H1 (cell line): ENCODE results near the gene ZFAND3. TPM values are rescaled to one million over a fixed set of nuclear protein-coding genes. Genes with fewer than 3 reads are reported as not detected.

ENCODE experiments used
- CTCF ChIA-PET: fragments of 300-600 bp; sonication (Branson Sonifier 250); formaldehyde crosslinking; loops from one replicate; lab custom pipeline; 2021; ENCODE audit not compliant: partially characterized antibody; lab: Charles Lee
- POLR2A ChIA-PET: fragments of 300-600 bp; sonication (Branson Sonifier 250); formaldehyde crosslinking; loops from one replicate; lab custom pipeline; 2021; ENCODE audit warnings: inconsistent platforms; ENCODE audit not compliant: partially characterized antibody; lab: Charles Lee
- DNase-seq, 2 experiments: peaks; one replicate each; pipeline versions ENCODE4 v3.0.0 to v3.0.0-alpha.2; 2010 to 2022; ENCODE audit warnings: low spot score in 2 of 2, low read depth in 1 of 2, mixed read lengths in 1 of 2
- FAIRE-seq: peaks from 2 replicates; lab custom pipeline; 2011; peaks lifted over from hg19 to GRCh38; lab: Jason Lieb, UNC
- H2AFZ ChIP-seq: 2 replicates; pipeline ENCODE4 v1.8.1; 2012; ENCODE audit warnings: low read length, inconsistent platforms
- H2AK5ac ChIP-seq: 2 replicates; pipeline ENCODE4 v1.6.1; 2013; ENCODE audit warnings: low read depth, low read length
- H2BK120ac ChIP-seq: replicated peaks from 2 replicates; pipeline ENCODE3; 2013; ENCODE audit warnings: low read depth, low read length, inconsistent platforms
- H2BK12ac ChIP-seq: 2 replicates; pipeline ENCODE4 v1.6.1; 2013; ENCODE audit warnings: low read depth, low read length
- H2BK15ac ChIP-seq: 2 replicates; pipeline ENCODE4 v1.6.1; 2013; ENCODE audit warnings: low read length
- H2BK20ac ChIP-seq: 2 replicates; pipeline ENCODE4 v1.6.1; 2013; ENCODE audit warnings: low read length
- H2BK5ac ChIP-seq: 2 replicates; pipeline ENCODE4 v1.6.1; 2013; ENCODE audit warnings: low read depth, low read length
- H3K14ac ChIP-seq: 2 replicates; pipeline ENCODE4 v1.6.1; 2013; ENCODE audit warnings: inconsistent platforms; ENCODE audit not compliant: insufficient read length
- H3K18ac ChIP-seq: 2 replicates; pipeline ENCODE4 v1.6.1; 2013; ENCODE audit warnings: low read length; ENCODE audit errors: extremely low read depth
- H3K23ac ChIP-seq: 2 replicates; pipeline ENCODE4 v1.6.1; 2013; ENCODE audit warnings: inconsistent platforms; ENCODE audit not compliant: insufficient read length
- H3K23me2 ChIP-seq: 2 replicates; pipeline ENCODE4 v1.6.1; 2013; ENCODE audit warnings: low read depth, low read length
- H3K27ac ChIP-seq: 2 replicates; pipeline ENCODE4 v1.6.1; 2011; ENCODE audit warnings: low read depth, low read length, inconsistent platforms
- H3K27me3 ChIP-seq, 4 experiments: replicated peaks in 1 of 4; 1 replicate in 1 of 4; 2 replicates in 3 of 4; pipeline versions ENCODE4 v1.6.1 to v1.8.1; 2011 to 2013; ENCODE audit warnings: low read length in 3 of 4, mild to moderate bottlenecking in 3 of 4, inconsistent platforms in 2 of 4, mixed read lengths in 2 of 4, moderate library complexity in 1 of 4; ENCODE audit not compliant: control insufficient read depth in 3 of 4, insufficient read depth in 3 of 4; ENCODE audit errors: extremely low read depth in 1 of 4
- H3K36me3 ChIP-seq, 4 experiments: 2 replicates each; pipeline versions ENCODE4 v1.6.1 to v1.8.1; 2011 to 2013; ENCODE audit warnings: mild to moderate bottlenecking in 4 of 4, low read length in 3 of 4, moderate library complexity in 2 of 4, control low read depth in 1 of 4, inconsistent platforms in 1 of 4; ENCODE audit not compliant: insufficient read depth in 4 of 4, control insufficient read depth in 2 of 4
- H3K4ac ChIP-seq: replicated peaks from 2 replicates; pipeline ENCODE3; 2013; ENCODE audit warnings: low read length, low read depth, mixed read lengths, inconsistent platforms; ENCODE audit not compliant: insufficient read length
- H3K4me1 ChIP-seq, 4 experiments: replicated peaks in 1 of 4; 1 replicate in 1 of 4; 2 replicates in 3 of 4; pipeline versions ENCODE4 v1.6.1 to v1.8.1; 2011 to 2013; ENCODE audit warnings: low read length in 3 of 4, inconsistent platforms in 2 of 4, mixed read lengths in 1 of 4; ENCODE audit not compliant: insufficient read depth in 4 of 4, control insufficient read depth in 3 of 4
- H3K4me2 ChIP-seq, 2 experiments: 2 replicates each; pipeline versions ENCODE4 v1.6.1 to v1.8.1; 2011 to 2013; ENCODE audit warnings: low read depth in 2 of 2, low read length in 2 of 2, control low read depth in 1 of 2, inconsistent platforms in 1 of 2, mild to moderate bottlenecking in 1 of 2; ENCODE audit not compliant: insufficient read depth in 1 of 2
- H3K4me3 ChIP-seq, 4 experiments: fragments of 200-600, 300-600 bp in 1 of 4; sonication (generic), shearing (Covaris generic), sonication (Bioruptor Twin) in 1 of 4; 2 replicates each; pipeline versions ENCODE4 v1.5.1 to v1.8.1; 2011 to 2016; ENCODE audit warnings: low read length in 4 of 4, low read depth in 3 of 4, control low read depth in 2 of 4, inconsistent platforms in 2 of 4, mild to moderate bottlenecking in 2 of 4, mixed read lengths in 1 of 4, moderate library complexity in 1 of 4; ENCODE audit not compliant: insufficient read depth in 2 of 4; ENCODE audit errors: extremely low read depth in 1 of 4
- H3K56ac ChIP-seq: replicated peaks from 2 replicates; pipeline ENCODE3; 2013; ENCODE audit warnings: low read depth, mild to moderate bottlenecking, mixed read lengths, low read length, inconsistent platforms; ENCODE audit not compliant: insufficient read length
- H3K79me1 ChIP-seq: 2 replicates; pipeline ENCODE4 v1.6.1; 2013; ENCODE audit warnings: low read depth, low read length, control low read depth
- H3K79me2 ChIP-seq, 2 experiments: 2 replicates each; pipeline versions ENCODE4 v1.6.1 to v1.8.1; 2012 to 2013; ENCODE audit warnings: low read length in 2 of 2, mild to moderate bottlenecking in 2 of 2, inconsistent platforms in 1 of 2; ENCODE audit not compliant: insufficient read depth in 2 of 2, control insufficient read depth in 1 of 2
- H3K9ac ChIP-seq, 4 experiments: replicated peaks in 1 of 4; 1 replicate in 1 of 4; 2 replicates in 3 of 4; pipeline versions ENCODE4 v1.6.1 to v1.8.1; 2011 to 2013; ENCODE audit warnings: low read depth in 3 of 4, low read length in 3 of 4, control low read depth in 2 of 4, mild to moderate bottlenecking in 2 of 4, moderate library complexity in 2 of 4, inconsistent platforms in 1 of 4; ENCODE audit errors: extremely low read depth in 1 of 4
- H3K9me3 ChIP-seq, 2 experiments: 2 replicates each; pipeline versions ENCODE4 v1.6.1 to v1.8.1; 2012 to 2013; ENCODE audit warnings: mild to moderate bottlenecking in 2 of 2, moderate library complexity in 2 of 2, control low read depth in 1 of 2, inconsistent platforms in 1 of 2, low read depth in 1 of 2, low read length in 1 of 2, mixed read lengths in 1 of 2; ENCODE audit not compliant: insufficient read depth in 2 of 2
- H4K20me1 ChIP-seq, 2 experiments: replicated peaks in 1 of 2; 2 replicates each; pipeline versions ENCODE3 to v1.8.1; 2011 to 2013; ENCODE audit warnings: inconsistent platforms in 2 of 2, low read length in 2 of 2, mild to moderate bottlenecking in 1 of 2; ENCODE audit not compliant: insufficient read depth in 2 of 2, control insufficient read depth in 1 of 2
- H4K5ac ChIP-seq: 2 replicates; pipeline ENCODE4 v1.6.1; 2013; ENCODE audit warnings: low read length, low read depth, mixed read lengths, inconsistent platforms; ENCODE audit not compliant: insufficient read length
- H4K8ac ChIP-seq: 2 replicates; pipeline ENCODE4 v1.8.0; 2013; ENCODE audit warnings: mild to moderate bottlenecking, moderate library complexity, low read length, inconsistent platforms; ENCODE audit not compliant: insufficient read depth; ENCODE audit errors: extremely low read depth
- H4K91ac ChIP-seq: replicated peaks from 2 replicates; pipeline ENCODE3; 2013; ENCODE audit warnings: low read length, mixed read lengths, inconsistent platforms; ENCODE audit not compliant: insufficient read length
- ZNF274 ChIP-seq: IDR thresholded peaks from 2 replicates; pipeline ENCODE4 v1.7.0; 2012; ENCODE audit warnings: low read length, borderline replicate concordance; ENCODE audit errors: extremely low read depth
- WGBS, 2 experiments: shearing (Covaris generic) in 1 of 2; methylation state at CpG; one replicate each; pipeline versions ENCODE4 v1.1.6 to v1.1.7; 2013 to 2015; ENCODE audit warnings: low lambda C conversion rate in 2 of 2, mixed read lengths in 2 of 2, inconsistent platforms in 1 of 2, low coverage in 1 of 2, missing lambda C conversion rate in 1 of 2; ENCODE audit not compliant: insufficient replicate concordance in 2 of 2, insufficient coverage in 1 of 2, insufficient read length in 1 of 2; ENCODE audit errors: extremely low coverage in 1 of 2, missing lambda C conversion rate in 1 of 2; 5-methylcytosine and 5-hydroxymethylcytosine counted together
- polyA plus RNA-seq, 7 experiments: library from polyadenylated mRNA; depleted of rRNA in 3 of 7; stranded (reverse) in 5 of 7; unstranded in 2 of 7; fragments of >200 nt in 5 of 7; fragments of 200-250 nt in 2 of 7; gene quantifications; 1 replicate in 5 of 7; 2 replicates in 1 of 7; 4 replicates in 1 of 7; pipeline versions ENCODE4 v1.2.1 to v1.2.3, GENCODE V29; 2011 to 2013; ENCODE audit warnings: missing spikeins in 2 of 7, mixed read lengths in 2 of 7
- total RNA-seq: library from RNA; stranded (reverse); fragmentation: NEBNext Ultra II Directional; extraction: Animal tissue kit (Norgen Biotek cat#: 25700); gene quantifications from 2 replicates; pipeline ENCODE4 v1.2.1, GENCODE V29; 2021

ZFAND3 gene
- total and polyA plus RNA-seq, 2 of the 8 experiments (the other 6 are each of a cell fraction or from before 2014, with no cell fraction given), result 13.0 to 51.3 TPM

DNA sequence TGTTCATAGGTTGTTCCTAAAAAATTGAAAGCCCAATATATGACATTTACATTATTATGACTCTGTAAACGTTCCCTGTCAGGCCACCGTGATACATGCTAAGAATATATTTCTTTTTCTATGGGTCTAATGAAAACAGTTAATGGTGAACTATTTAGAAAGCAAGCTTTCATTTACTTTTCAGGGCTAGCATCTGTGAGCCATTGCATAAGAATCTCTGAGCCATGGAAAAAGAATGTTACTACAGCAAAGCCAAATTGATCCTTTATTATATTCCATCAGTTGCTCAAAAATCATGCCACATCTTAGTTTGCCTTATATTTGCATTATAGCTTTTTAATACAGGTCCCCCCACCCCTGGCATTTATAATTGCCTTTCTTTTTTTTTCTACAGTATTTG, 275.5 kb downstream of the ZFAND3 start:
- Histone ChIP-seq H2BK20ac (no peak overlapping the region), H4K5ac (no peak overlapping the region), H2AFZ (no peak overlapping the region), H3K4me1 (no peaks in the 10 kb centered on the region), H4K91ac (no peak overlapping the region), H2BK120ac (no peak overlapping the region), H3K4me2 (no peak overlapping the region), H3K27me3 (no peaks in the 10 kb centered on the region), H3K18ac (no peak overlapping the region), H2BK5ac (no peak overlapping the region), H3K56ac (no peak overlapping the region), H3K79me2 (no peaks in the 10 kb centered on the region), H3K79me1 (no peaks in the 10 kb centered on the region), H3K9ac (no peak overlapping the region), H3K23me2 (no peaks in the 10 kb centered on the region), H2BK12ac (no peak overlapping the region), H3K4me3 (no peak overlapping the region), H2AK5ac (no peak overlapping the region), H3K14ac (no peak overlapping the region), H3K23ac (no peak overlapping the region), H4K8ac (no peak overlapping the region), H4K20me1 (no peaks in the 10 kb centered on the region), H3K9me3 (no peaks in the 10 kb centered on the region), H3K4ac (no peak overlapping the region), H2BK15ac (no peak overlapping the region), H3K27ac (no peak overlapping the region), H3K36me3 (no peaks in the 10 kb centered on the region)
- ChIA-PET CTCF (interaction anchor here (0.6 to 2.6 kb wide), 4 partner anchors 10 to 377 kb away, joined by 3 to 7 read pairs (median 4); no protein-coding TSS in a partner anchor), POLR2A (no interaction called here)
- TF ChIP-seq ZNF274, result no peak
- DNase-seq, result no peak
- 79% methylated on average over 2 of the region's 2 CpGs; no CpG with 5 or more reads in 1 of the 2 experiments for WGBS, 2 experiments
- FAIRE-seq, result no peak
